NCI-H2196 treated with DMSO at 0.1 percent for 48 hours (cell line): ENCODE results near the gene ZMYM3.
A peak's percentile ranks its signal among the peaks of the same experiment; 100 is the strongest.

Experiments
- DNase-seq: peaks from one replicate; lab custom pipeline; 2025; ENCODE audit not compliant: unreplicated experiment; lab: John Stamatoyannopoulos, UW

The ZMYM3 gene

GRCh38 chrX:71253253-71254091 is 468 bp downstream of the ZMYM3 start:
- peak; percentile 2 for DNase-seq

GRCh38 chrX:71252221-71252620 is 1.7 kb downstream of the ZMYM3 start:
- DNase-seq, result no peak

- no peak for DNase-seq
Measured at GRCh38 chrX:71251466-71251973, 2.4 kb downstream of the ZMYM3 start.

GRCh38 chrX:71250841-71251240 is 3.1 kb downstream of the ZMYM3 start:
- no peak for DNase-seq

GRCh38 chrX:71245159-71245558 is 8.8 kb downstream of the ZMYM3 start:
- no peak for DNase-seq

GRCh38 chrX:71244359-71245128 is 9.4 kb downstream of the ZMYM3 start:
- no peak for DNase-seq

GRCh38 chrX:71241301-71241700 is 12.6 kb downstream of the ZMYM3 start:
- DNase-seq, result no peak

- no peak for DNase-seq
Measured at GRCh38 chrX:71239781-71240180, 14.2 kb downstream of the ZMYM3 start.

- DNase-seq, result no peak
Measured at GRCh38 chrX:71236836-71237235, 17.1 kb downstream of the ZMYM3 start.

GRCh38 chrX:71235482-71235881 is 18.5 kb downstream of the ZMYM3 start:
- no peak for DNase-seq

- no peak for DNase-seq
Measured at GRCh38 chrX:71228063-71228642, 25.8 kb downstream of the ZMYM3 start.

- DNase-seq, result no peak
Measured at GRCh38 chrX:71227370-71228062, 26.4 kb downstream of the ZMYM3 start.

- no peak for DNase-seq
Measured at GRCh38 chrX:71225676-71226075, 28.3 kb downstream of the ZMYM3 start.

GRCh38 chrX:71225009-71225408 is 28.9 kb downstream of the ZMYM3 start:
- no peak for DNase-seq

GRCh38 chrX:71224098-71224708 is 29.7 kb downstream of the ZMYM3 start:
- DNase-seq, result no peak

GRCh38 chrX:71222929-71223328 is 31.0 kb downstream of the ZMYM3 start, which contains the start of gene GJB1:
Gene GJB1 (plus strand): TSS chrX:71223224. CDS start chrX:71223708, 484 bp downstream.
- DNase-seq, result no peak

- DNase-seq, result no peak
Measured at GRCh38 chrX:71221145-71221544, 32.8 kb downstream of the ZMYM3 start.

- no peak for DNase-seq
Measured at GRCh38 chrX:71217298-71217697, 36.6 kb downstream of the ZMYM3 start.

GRCh38 chrX:71216485-71216884 is 37.5 kb downstream of the ZMYM3 start:
- DNase-seq, result peak; percentile 44

- no peak for DNase-seq
Measured at GRCh38 chrX:71215338-71215912, 38.5 kb downstream of the ZMYM3 start.
